T-helper 1 cell treated with Interleukin-12 subunit alpha and Interleukin-12 subunit beta and Interleukin-4 antibody, amounts not matched to agents 30 ng/mL and 1 ng/mL, for 36 hours (primary cell): ENCODE data around the gene ALPI. TPM values are rescaled to one million over a fixed set of nuclear protein-coding genes. Genes with fewer than 3 reads are reported as not detected.

Experiments
- intact Hi-C: fragments of 100-400 bp; cut with micrococcal nuclease; formaldehyde crosslinking; loops from one replicate; pipeline ENCODE4 v1.15.1; 2024
- total RNA-seq: library from RNA; stranded (reverse); gene quantifications from 2 replicates; pipeline ENCODE4 v1.2.3, GENCODE V29; 2022

ALPI gene
- total RNA-seq, 1 donor from 2014 or later = not detected

- intact Hi-C loops = no loop called here
Measured at GRCh38 chr2:232483311-232483922, 27.5 kb downstream of the ALPI start.

DNA sequence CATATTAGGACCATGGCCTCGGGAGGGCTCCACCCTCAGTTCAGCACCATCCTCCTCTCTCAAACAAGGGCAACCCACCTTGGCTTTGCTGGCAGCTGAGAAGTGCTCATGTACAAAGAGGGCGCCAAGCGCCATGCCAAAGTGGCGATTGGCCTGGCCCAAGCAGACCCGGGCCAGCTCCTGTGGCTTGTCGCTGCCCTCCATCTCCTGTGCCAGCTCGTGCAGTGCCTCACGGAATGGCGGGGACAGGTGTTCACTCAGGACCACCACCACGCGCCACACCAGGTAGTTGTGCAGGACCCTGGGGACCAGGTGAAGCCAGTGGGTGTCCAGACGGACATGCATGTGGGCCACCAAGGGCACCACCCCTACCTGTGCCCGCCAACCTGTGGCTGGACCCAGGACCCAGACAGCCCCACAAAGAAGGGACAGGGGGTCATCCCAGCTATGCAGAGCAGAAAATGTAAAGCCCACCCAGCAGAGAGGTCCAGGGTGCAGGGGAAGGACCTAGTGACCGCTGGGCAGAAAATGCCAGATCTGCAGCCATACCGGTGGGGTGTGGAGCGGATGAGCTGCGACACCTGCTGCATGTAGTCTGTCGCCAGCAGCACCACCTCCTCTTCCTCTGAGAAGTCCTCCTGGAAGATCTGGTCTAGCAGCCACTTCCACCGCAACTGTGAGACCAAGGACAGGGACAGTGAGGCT lies 28.1 kb downstream of the ALPI start:
- intact Hi-C loops = no loop called here

DNA sequence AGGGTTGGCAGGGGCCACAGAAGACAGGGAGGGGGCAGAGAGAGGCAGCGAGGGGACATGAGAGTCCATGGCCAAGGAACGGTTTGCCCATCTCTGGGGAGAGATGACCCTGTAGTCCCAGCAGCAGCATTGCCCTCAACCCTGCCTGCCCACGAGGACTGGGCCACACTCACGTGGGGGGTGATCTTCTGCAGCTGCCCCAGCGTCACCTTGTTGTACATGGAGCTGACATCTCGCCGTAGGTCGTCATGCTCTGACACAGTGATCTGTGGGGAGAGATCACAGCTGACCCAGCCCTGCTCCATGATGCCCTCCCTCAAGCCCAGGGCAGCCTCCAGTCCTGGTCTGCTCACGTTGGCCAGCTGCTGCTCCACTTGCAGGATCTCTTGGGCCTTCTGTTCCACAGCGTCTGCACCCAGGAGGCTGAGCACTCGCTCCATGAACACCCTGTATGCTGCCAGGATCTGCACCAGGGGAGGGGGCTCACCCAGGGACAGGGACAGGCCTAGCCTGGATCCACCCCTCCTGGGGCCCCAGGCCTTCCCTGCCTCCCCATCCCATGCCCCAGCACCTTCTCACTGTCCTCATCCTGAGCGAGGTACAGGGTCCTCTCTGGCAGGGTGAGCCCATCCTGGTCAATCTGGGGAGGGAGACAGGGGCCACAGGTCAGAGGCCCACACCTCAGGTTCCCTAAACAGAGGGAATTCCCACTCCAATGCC lies 28.8 kb downstream of the ALPI start:
- intact Hi-C loops = no loop called here

- intact Hi-C loops = no loop called here
Measured at GRCh38 chr2:232485348-232485756, 29.4 kb downstream of the ALPI start.

- intact Hi-C loops = no loop called here
Measured at GRCh38 chr2:232485757-232486557, 30.0 kb downstream of the ALPI start.

- intact Hi-C loops = no loop called here
Measured at GRCh38 chr2:232486558-232487384, 30.8 kb downstream of the ALPI start.

- intact Hi-C loops = no loop called here
Measured at GRCh38 chr2:232487385-232488096, 31.6 kb downstream of the ALPI start, which contains the start of gene ECEL1. TSS of gene ECEL1 (minus strand) at chr2:232487834. CDS start at chr2:232486653, 1,181 bp downstream.

GRCh38 chr2:232488097-232488711 lies 32.3 kb downstream of the ALPI start:
- intact Hi-C loops = no loop called here

DNA sequence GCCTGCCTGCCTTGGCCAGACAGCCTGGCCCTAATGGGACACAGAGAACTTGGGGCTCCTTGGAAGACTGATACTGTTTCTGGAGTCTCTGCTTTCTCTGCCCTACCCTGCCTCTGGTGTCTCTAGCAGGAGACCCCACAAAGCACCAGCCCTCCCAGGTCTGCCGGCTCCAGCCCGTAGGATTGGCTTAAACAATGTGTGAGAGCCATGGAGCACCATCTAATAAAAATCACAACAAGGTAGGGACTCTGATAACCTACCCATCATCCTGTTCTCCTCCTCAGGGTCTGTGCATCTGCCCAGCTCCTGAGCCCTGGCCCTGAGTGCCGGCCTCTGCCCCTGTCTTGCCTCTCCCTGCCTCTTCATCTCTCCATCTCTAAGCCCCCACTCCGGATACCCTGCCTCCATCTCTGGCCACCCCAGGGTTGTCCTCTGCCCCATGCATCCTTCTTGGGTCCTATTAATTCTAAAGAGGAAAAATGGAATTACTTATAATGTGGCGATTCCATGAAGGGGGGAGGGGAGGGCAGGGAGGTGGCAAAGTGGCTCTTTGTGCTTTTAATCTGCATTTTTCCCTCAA lies 32.9 kb downstream of the ALPI start:
- intact Hi-C loops = no loop called here

DNA sequence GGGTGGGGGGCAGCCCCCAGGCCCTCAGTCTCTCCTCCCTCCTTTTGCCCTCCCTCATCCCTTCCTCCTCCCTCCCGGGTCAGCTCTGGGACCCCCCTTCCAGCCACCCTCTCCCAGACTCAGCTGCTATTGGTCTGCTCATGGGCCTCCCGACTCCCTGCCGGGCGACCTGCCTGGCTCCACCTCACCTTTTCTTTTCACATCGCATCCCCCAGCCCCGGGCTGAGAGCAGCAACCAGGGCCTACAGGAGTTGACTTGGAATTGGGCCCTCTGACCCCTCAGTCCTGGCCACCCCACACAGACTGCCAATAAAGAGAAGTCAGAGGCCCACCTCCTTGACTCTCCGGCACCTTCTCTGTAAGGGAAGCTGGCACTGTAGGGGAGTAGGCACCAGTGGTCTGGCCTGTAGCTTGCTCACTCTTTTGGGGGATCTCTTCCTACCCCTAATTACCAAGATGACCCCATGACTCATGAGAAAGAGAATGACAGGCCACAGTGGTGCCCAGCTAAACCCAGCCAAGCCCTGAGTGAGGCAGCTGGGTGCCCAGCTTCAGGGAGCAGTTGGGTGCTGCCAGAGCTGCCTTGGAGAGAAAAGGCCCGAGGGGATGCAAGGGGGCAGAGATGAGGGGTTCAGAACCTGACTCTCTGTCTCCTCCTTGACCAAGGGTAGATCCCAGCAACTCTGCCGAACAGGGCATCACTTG lies 33.7 kb downstream of the ALPI start:
- intact Hi-C loops = no loop called here

- intact Hi-C loops = no loop called here
Measured at GRCh38 chr2:232490221-232491138, 34.5 kb downstream of the ALPI start.

- intact Hi-C loops = no loop called here
Measured at GRCh38 chr2:232491139-232491780, 35.3 kb downstream of the ALPI start.

DNA sequence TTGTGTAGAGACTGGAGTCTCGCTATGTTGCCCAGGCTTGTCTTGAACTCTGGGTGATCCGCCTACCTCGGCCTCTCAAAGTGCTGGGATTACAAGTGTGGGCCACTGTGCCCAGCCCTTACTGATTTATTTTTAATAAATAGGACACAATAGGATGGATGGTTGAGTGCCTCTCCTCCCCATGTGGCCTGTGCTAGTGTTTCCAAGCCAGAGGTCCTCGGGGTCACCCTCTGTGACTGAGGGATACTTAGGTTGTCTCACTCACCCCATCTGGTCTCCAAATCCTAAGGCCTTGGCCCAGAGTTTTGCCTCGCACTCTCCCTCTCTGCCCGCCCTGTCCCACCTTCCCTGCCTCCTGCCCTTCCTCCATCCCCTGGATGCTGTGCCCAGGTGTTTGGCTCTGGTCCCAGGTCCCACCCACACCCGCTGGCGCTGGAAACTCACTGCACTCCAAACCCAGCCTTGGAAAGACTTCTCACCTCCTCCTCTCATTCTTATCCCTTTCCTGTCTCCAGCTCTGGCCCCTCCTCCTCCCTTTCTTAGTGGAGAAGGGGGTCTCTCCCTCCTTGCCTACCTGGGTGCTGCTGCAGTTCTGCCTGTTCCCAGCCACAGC lies 36.4 kb downstream of the ALPI start:
- intact Hi-C loops = no loop called here

GRCh38 chr2:232492963-232493700 lies 37.2 kb downstream of the ALPI start:
- intact Hi-C loops = no loop called here

GRCh38 chr2:232493701-232494474 lies 37.9 kb downstream of the ALPI start:
- intact Hi-C loops = no loop called here
